Endometrial microvascular endothelial cells (primary cell): ENCODE measurements around the gene STIP1. TPM values are rescaled to one million over a fixed set of nuclear protein-coding genes. Genes with fewer than 3 reads are reported as not detected.

Source experiments
- in situ Hi-C: cut with HindIII; loops from 2 replicates; pipeline ENCODE4 v1.10.0; 2017; ENCODE audit warnings: low sequenced_read_pairs, low pct_unique_long_range_greater_than_20kb; ENCODE audit errors: inconsistent ontology term
- total RNA-seq: library from RNA; depleted of rRNA; stranded (reverse); fragments of >200 nt; gene quantifications from one replicate; pipeline ENCODE4 v1.2.3, GENCODE V29; 2015; ENCODE audit errors: inconsistent ontology term

Gene STIP1
- total RNA-seq, 1 donor from 2014 or later: 303 TPM

- in situ Hi-C loops: no loop called here
Observed at GRCh38 chr11:64156235-64157011, 29.5 kb upstream of the STIP1 start.

- in situ Hi-C loops: no loop called here
Observed at GRCh38 chr11:64157631-64158394, 28.2 kb upstream of the STIP1 start.

GRCh38 chr11:64161037-64161436, 24.9 kb upstream of the STIP1 start:
- in situ Hi-C loops: loop anchor here (5.0 kb wide), 1 partner anchor 159 kb away; no protein-coding TSS in a partner anchor

GRCh38 chr11:64162769-64163168, 23.2 kb upstream of the STIP1 start:
- in situ Hi-C loops: loop anchor here (5.0 kb wide), 1 partner anchor 160 kb away; no protein-coding TSS in a partner anchor

- in situ Hi-C loops: loop anchor here (5.0 kb wide), 1 partner anchor 162 kb away; no protein-coding TSS in a partner anchor
Observed at GRCh38 chr11:64163951-64164350, 22.0 kb upstream of the STIP1 start.

GRCh38 chr11:64164392-64165312, 21.3 kb upstream of the STIP1 start:
- in situ Hi-C loops: loop anchor here (5.0 kb wide), 1 partner anchor 162 kb away; no protein-coding TSS in a partner anchor

- in situ Hi-C loops: no loop called here
Observed at GRCh38 chr11:64165481-64165841, 20.5 kb upstream of the STIP1 start.

GRCh38 chr11:64165842-64166635, 19.9 kb upstream of the STIP1 start, which contains the start of gene MACROD1:
TSS of gene MACROD1 (minus strand) at chr11:64166113. CDS start at chr11:64165994, 119 bp downstream.
- in situ Hi-C loops: no loop called here

- in situ Hi-C loops: no loop called here
Observed at GRCh38 chr11:64170419-64170818, 15.6 kb upstream of the STIP1 start.

- in situ Hi-C loops: no loop called here
Observed at GRCh38 chr11:64173616-64174355, 12.2 kb upstream of the STIP1 start.

GRCh38 chr11:64176751-64177150, 9.2 kb upstream of the STIP1 start:
- in situ Hi-C loops: no loop called here

GRCh38 chr11:64178203-64178602, 7.8 kb upstream of the STIP1 start:
- in situ Hi-C loops: no loop called here

GRCh38 chr11:64178951-64179639, 6.9 kb upstream of the STIP1 start:
- in situ Hi-C loops: no loop called here

- in situ Hi-C loops: no loop called here
Observed at GRCh38 chr11:64180891-64181290, 5.1 kb upstream of the STIP1 start.

- in situ Hi-C loops: no loop called here
Observed at GRCh38 chr11:64181506-64182411, 4.2 kb upstream of the STIP1 start.

GRCh38 chr11:64183890-64184289, 2.1 kb upstream of the STIP1 start:
- in situ Hi-C loops: no loop called here
